GM12892 (cell line): Measurements from ENCODE around the gene STK35.

Experiments used
- POLR2A ChIP-seq: IDR thresholded peaks from 2 replicates; pipeline ENCODE4 v1.6.1; 2011; ENCODE audit warnings: low read depth, low read length, control low read depth
- POLR2AphosphoS5 ChIP-seq: IDR thresholded peaks from 2 replicates; pipeline ENCODE4 v1.6.1; 2011; ENCODE audit warnings: low read depth, low read length, control low read depth
- TAF1 ChIP-seq: IDR thresholded peaks from 2 replicates; pipeline ENCODE4 v1.6.1; 2011; ENCODE audit warnings: low read depth, mild to moderate bottlenecking, control low read depth, low read length, borderline replicate concordance

DNA sequence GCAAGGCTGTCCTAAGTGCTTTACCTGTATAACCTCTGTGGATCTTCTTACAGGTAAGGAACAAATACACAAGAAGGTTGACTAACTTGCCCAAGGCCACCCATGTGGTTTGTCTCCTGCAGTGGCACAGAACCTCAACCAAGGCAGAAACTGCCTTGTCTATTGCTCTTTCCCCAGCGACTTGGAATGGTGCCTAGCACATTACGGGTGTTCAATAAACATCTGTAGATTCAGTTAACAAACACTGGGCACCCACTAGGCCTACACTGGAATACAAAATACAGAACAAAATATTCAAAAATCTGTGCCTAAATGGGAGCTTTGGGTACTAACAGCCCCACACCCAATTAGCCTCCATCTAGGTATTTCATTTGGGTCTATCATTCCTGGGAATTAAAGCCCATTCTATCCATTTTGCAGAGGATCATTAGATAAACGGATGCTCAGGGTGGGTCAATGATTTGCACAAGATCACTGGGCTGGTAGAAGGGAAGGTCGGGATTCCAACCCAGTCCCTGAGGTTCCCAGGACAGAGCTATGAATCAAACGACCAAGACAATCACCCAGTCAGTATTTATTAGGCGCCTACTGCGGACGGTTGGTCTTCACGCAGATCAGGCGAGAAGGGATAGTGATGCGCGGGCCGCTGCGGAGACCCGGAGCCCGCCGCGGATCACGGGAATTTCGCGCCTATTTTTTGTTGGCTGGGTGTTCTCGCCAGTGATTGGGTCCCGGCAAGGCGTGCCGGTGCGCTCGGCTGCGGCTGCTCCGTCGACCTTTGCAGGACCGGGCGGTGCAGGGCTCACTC, at the start of gene STK35:
- TF ChIP-seq TAF1 (no peak), POLR2AphosphoS5 (no peak), POLR2A (no peak)
